Testis (tissue), 3 donors: ENCODE data around the gene SCO2. TPM values are rescaled to one million over a fixed set of nuclear protein-coding genes. Genes with fewer than 3 reads are reported as not detected.
A peak's percentile ranks its signal among the peaks of the same experiment; 100 is the strongest.
"Not testable (repeated sequence)": the region's sequence is repeated elsewhere in the genome, so short reads cannot be mapped to it uniquely, and the experiment has no call there.

ENCODE experiments used
- DNase-seq: peaks from one replicate; pipeline ENCODE4 v3.0.0-alpha.2; 2019
- H3K27ac ChIP-seq, 2 donors: fragments of 200-600 bp; sonication (generic); one replicate each; pipeline ENCODE4 v1.5.1; 2019
- H3K27me3 ChIP-seq: fragments of 200-600 bp; sonication (generic); one replicate; pipeline ENCODE4 v1.5.1; 2019
- H3K36me3 ChIP-seq: fragments of 200-600 bp; sonication (generic); one replicate; pipeline ENCODE4 v1.5.1; 2017; ENCODE audit warnings: low read depth; ENCODE audit errors: missing control alignments
- H3K4me1 ChIP-seq: fragments of 200-600 bp; sonication (generic); one replicate; pipeline ENCODE4 v1.5.1; 2019
- H3K4me3 ChIP-seq, 2 donors: fragments of 200-600 bp; sonication (generic); one replicate each; pipeline ENCODE4 v1.5.1; 2017 to 2019
- H3K9me3 ChIP-seq: fragments of 200-600 bp; sonication (generic); one replicate; pipeline ENCODE4 v1.5.1; 2017
- CTCF ChIP-seq, 3 experiments: fragments of 450-650 bp in 2 of 3; fragments of 200-600 bp in 1 of 3; sonication (generic) in 1 of 3; IDR thresholded peaks; one replicate each; pipeline ENCODE4 v1.5.1; 2016 to 2019; ENCODE audit warnings: antibody characterized with exemption in 3 of 3, mild to moderate bottlenecking in 2 of 3, moderate library complexity in 1 of 3
- POLR2A ChIP-seq: fragments of 450-650 bp; IDR thresholded peaks from one replicate; pipeline ENCODE4 v1.6.1; 2017; ENCODE audit warnings: antibody characterized with exemption, mild to moderate bottlenecking, moderate library complexity
- WGBS, 2 donors: methylation state at CpG; one replicate each; pipeline ENCODE4 v1.1.5; 2018; 5-methylcytosine and 5-hydroxymethylcytosine counted together
- intact Hi-C: fragments of 100-400 bp; cut with DNase I; formaldehyde crosslinking; loops from one replicate; pipeline ENCODE4 v1.15.1; 2023; ENCODE audit warnings: low total_unique reads
- polyA plus RNA-seq: library from polyadenylated mRNA; stranded (reverse); fragments of 350-450 nt; fragmentation: Illumina TruSeq; extraction: RNeasy Lipid Tissue Mini Kit (QIAGEN cat#74804); gene quantifications from one replicate; pipeline ENCODE4 v1.2.3, GENCODE V29; 2014; ENCODE audit warnings: low read depth, low replicate concordance; ENCODE audit not compliant: insufficient read depth
- total RNA-seq, 2 donors: library from RNA; depleted of rRNA; stranded (reverse); fragments of >200 nt; gene quantifications; one replicate each; pipeline ENCODE4 v1.2.3, GENCODE V29; 2016

Gene SCO2
- total and polyA plus RNA-seq, 3 donors from 2014 or later = 1.8 to 4.8 (median 4.1) TPM

GRCh38 chr22:50544746-50545253 is 19.4 kb upstream of the SCO2 start:
- WGBS, 2 donors = 72 to 76% methylated on average over 5 of the region's 5 CpGs
- Histone ChIP-seq H3K4me3 (no peak overlapping the region), H3K27ac (no peak overlapping the region), H3K4me1 (peaks cover 11% of the 10 kb centered on the region), H3K27me3 (no peaks in the 10 kb centered on the region), H3K36me3 (no peaks in the 10 kb centered on the region), H3K9me3 (no peaks in the 10 kb centered on the region)
- intact Hi-C loops = no loop called here
- DNase-seq = no peak
- TF ChIP-seq POLR2A (no peak), CTCF (IDR thresholded peaks at IDR 0.05) (no peak)

- Histone ChIP-seq H3K4me3 (no peak overlapping the region), H3K9me3 (no peaks in the 10 kb centered on the region), H3K36me3 (no peaks in the 10 kb centered on the region), H3K27ac (no peak overlapping the region), H3K4me1 (peaks cover 11% of the 10 kb centered on the region), H3K27me3 (no peaks in the 10 kb centered on the region)
- intact Hi-C loops = no loop called here
- TF ChIP-seq CTCF (IDR thresholded peaks at IDR 0.05) = peak in 1 of 3 experiments; percentile 40
- TF ChIP-seq POLR2A = no peak
- DNase-seq = peak; percentile 76
- 4 to 8% methylated on average over 30 to 52 of the region's 52 CpGs for WGBS, 2 donors
These were observed 18.8 kb upstream of the SCO2 start for GRCh38 chr22:50544078-50544745.

GRCh38 chr22:50542416-50542927 is 17.1 kb upstream of the SCO2 start:
- Histone ChIP-seq H3K27me3 (no peaks in the 10 kb centered on the region), H3K27ac (no peak overlapping the region), H3K9me3 (no peaks in the 10 kb centered on the region), H3K4me3 (no peak overlapping the region), H3K36me3 (no peaks in the 10 kb centered on the region), H3K4me1 (peaks cover 5% of the 10 kb centered on the region)
- TF ChIP-seq CTCF (IDR thresholded peaks at IDR 0.05) (no peak), POLR2A (no peak)
- WGBS, 2 donors = 89% methylated on average over 19 of the region's 19 CpGs
- no peak for DNase-seq
- intact Hi-C loops = no loop called here

GRCh38 chr22:50541667-50542026 is 16.2 kb upstream of the SCO2 start:
- H3K27ac ChIP-seq, intact Hi-C loops, DNase-seq, H3K4me1 ChIP-seq, H3K27me3 ChIP-seq, H3K36me3 ChIP-seq, H3K4me3 ChIP-seq, H3K9me3 ChIP-seq: not testable (repeated sequence)
- 82 to 88% methylated on average over 5 of the region's 5 CpGs for WGBS, 2 donors

- Histone ChIP-seq H3K36me3 (no peaks in the 10 kb centered on the region), H3K27me3 (no peaks in the 10 kb centered on the region), H3K9me3 (no peaks in the 10 kb centered on the region), H3K27ac (no peak overlapping the region), H3K4me3 (no peak overlapping the region), H3K4me1 (no peaks in the 10 kb centered on the region)
- intact Hi-C loops = no loop called here
- DNase-seq = no peak
- 82 to 88% methylated on average over 10 of the region's 10 CpGs for WGBS, 2 donors
- TF ChIP-seq CTCF (IDR thresholded peaks at IDR 0.05) (no peak), POLR2A (no peak)
These were observed 15.0 kb upstream of the SCO2 start for GRCh38 chr22:50540381-50540780.
